ENCODE results near the gene LCAT.
"Not testable (repeated sequence)": the region's sequence is repeated elsewhere in the genome, so short reads cannot be mapped to it uniquely, and the experiment has no call there.

LCAT gene

DNA sequence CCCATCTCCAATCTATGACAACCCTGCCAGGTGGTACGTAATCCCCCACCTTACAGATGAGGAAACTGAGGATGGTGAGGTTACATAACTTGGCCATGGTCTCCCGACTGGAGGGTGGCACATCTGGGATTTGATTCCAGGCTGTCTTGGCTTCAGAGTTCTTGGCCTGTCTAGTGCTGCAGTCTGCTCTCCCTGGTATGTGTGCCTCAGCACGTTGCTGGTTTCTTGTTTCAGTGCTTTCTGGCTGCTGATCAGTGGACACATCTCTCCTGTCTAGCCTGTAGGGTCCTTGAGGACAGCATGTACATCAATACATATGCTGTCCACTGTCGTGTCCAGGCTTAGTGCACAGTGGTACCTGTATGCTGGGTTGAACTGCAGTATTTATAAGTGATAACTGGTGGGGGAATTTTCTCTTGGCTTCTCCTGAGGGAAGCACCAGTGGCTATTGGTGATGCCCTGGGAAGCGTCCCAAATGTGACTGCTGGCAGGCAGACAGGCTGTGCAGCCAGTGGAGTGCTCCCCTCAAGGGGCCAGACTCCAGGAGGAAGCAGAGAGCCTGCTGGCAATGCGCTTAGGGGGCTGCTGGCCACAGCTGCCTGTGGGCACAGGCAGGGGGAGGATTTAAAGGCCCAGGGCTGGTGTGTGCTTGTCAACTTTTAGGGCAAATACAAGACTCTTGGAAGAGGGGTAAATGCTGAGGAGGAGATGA is 26.6 kb downstream of the LCAT start:
- DNase-seq (ENCODE audit: low read depth, low spot score) = no peak
- H3K27ac ChIP-seq = no peak overlapping the region

DNA sequence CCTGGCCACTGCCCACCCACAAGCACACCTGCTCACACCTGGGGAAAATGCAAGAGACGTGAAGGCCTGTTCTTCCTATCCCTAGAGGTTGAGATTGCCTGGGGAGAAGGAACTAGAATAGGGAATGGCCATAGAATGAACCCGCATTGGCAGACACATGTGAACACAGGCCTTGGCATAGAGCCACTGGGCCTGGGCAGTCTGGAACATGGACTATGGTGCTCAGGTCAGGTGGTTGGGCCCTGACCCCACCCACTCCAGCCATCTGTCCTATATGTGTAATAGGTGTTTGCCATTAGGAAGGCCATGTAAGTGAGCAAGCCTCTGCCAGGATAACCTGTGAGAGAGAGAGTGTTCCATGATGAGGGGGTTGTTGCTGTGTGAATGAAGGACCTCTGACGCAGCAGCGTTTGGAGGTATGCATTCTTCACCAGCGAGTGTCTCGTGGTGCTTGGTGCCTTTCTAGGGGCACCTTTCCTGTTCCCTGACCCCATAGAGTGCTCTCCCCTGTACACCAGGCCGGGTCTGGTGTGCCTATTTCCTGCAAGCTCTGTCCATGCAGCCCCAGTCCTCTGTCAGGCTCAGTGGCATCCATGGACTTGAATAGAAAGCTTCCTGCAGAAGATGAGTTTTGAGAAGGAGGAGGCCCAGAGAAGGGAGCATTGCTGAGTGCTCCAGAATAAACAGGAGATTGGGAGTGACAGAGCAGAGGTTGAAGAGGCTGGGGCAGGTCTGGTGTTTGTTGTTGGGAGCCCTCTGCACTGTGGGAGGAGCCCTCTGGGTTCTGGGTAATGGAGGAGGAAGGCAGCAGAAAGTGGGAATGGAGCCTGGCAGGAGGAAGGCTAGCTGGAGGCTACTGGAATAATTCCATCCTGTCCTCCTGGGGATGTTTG is 27.8 kb downstream of the LCAT start:
- H3K27ac ChIP-seq = no peak overlapping the region
- DNase-seq (ENCODE audit: low read depth, low spot score) = no peak

DNA sequence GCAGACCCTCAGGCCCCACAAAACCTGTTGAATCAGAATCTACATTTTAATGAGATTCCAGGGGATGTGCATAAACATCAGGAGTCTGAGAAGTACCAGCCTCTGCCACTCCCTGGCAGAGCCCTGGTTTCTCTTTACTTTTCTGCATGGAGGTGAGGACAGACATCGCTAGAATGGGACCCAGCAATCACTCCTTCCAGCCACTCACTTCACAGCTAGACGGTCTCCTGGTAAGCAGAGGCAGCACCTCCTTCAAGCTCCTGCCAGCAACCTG is 28.5 kb downstream of the LCAT start:
- not testable (repeated sequence) for DNase-seq (ENCODE audit: low read depth, low spot score); H3K27ac ChIP-seq

DNA sequence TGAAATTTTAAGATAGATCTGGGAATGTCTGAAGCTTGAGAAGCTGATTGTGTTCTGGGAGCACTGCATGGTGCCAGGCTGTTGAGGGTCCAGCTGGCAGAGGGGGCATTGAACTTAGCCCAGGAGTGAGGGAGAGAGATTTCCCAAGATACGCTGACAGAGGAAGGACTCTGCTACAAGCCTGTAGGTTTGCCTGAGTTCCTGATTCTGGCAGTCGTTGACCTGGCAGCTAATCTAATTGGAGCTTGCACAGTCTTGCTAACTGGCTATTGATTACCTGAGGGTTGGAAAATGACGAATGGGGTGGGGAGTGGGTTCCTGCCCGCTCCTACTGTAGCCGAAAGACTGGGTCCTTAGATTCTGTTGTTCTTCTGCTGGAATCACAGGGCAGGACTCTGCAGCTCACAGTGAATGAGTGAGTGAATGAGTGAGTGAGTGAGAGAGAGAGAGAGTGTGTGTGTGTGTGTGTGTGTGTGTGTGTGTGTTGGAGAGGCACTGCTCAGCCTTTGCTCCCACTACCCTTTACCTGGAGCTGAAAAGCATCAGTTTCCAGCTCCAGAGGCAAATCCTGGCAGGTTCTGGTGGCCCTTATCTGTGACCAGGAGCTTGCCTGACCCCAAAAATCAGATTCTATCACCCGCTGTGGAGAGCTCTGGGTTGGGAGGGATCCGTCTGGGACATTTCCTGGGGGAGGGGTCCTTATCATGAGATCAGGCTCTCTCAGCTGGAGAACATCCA is 29.0 kb downstream of the LCAT start:
- H3K27ac ChIP-seq = no peak overlapping the region
- DNase-seq (ENCODE audit: low read depth, low spot score) = no peak

DNA sequence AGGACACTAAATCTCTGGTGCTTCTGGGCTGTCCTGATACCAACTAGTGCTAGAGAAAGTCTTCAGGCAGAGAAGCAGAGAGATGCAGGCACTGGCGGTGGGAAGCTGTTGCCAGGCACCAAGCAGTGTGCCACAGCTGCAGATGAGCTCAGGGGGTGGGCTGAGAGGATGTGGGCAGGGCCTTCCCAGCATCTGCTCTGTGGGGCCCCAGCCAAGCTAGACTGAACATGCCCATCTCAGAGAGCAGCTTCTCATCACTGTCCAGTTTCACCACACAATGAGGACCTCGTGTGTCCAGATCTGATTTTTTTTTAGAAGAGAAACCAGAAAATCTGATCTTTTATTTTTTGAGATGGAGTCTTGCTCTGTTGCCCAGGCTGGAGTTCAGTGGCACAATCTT is 33.8 kb downstream of the LCAT start:
- H3K27ac ChIP-seq = no peak overlapping the region

DNA sequence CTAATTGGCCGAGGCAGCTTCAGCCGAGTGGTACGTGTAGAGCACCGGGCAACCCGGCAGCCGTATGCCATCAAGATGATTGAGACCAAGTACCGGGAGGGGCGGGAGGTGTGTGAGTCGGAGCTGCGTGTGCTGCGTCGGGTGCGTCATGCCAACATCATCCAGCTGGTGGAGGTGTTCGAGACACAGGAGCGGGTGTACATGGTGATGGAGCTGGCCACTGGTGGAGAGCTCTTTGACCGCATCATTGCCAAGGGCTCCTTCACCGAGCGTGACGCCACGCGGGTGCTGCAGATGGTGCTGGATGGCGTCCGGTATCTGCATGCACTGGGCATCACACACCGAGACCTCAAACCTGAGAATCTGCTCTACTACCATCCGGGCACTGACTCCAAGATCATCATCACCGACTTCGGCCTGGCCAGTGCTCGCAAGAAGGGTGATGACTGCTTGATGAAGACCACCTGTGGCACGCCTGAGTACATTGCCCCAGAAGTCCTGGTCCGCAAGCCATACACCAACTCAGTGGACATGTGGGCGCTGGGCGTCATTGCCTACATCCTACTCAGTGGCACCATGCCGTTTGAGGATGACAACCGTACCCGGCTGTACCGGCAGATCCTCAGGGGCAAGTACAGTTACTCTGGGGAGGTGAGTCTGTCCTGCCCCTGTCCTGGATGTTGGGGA is 34.7 kb downstream of the LCAT start:
- no peak for DNase-seq (ENCODE audit: low read depth, low spot score)
- no peak overlapping the region for H3K27ac ChIP-seq

More for the DNA sequence above, 33.8 kb downstream of the LCAT start:
- no peak for DNase-seq (ENCODE audit: low read depth, low spot score)

DNA sequence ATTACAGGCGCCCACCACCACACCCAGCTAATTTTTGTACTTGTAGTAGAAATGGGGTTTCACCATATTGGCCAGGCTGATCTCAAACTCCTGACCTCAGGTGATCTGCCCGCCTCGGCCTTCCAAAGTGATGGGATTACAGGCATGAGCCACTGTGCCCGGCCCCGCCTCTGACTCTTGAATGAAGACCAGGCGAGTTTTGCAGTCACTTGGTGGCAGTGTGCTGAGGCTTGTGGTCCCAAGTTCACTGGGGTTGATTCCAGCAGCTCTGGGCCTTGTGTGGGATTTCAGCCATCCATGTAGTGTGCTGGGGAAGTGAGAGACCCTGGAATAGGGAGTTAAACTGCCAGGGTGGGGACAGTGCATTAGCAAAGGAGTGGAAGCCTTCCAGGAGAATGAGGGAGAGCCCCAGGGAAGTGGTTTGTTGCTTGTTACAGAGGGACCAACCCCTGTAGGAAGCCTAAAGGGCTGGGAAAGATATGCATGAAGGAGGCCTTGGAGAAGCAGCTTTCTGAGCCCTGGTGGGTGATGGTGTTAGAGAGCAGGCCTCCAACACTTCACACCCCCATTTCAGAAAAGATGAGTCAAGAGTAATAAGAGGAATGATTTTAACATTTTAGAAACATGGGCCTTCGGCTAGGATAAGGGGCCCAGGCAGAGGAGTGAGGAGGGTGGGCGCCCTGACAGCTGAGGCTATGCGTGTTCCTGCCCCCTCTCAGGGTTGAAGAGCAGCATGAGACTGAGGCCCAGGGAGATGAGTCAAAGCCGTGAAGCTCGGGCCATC is 36.3 kb downstream of the LCAT start:
- no peak overlapping the region for H3K27ac ChIP-seq
- no peak for DNase-seq (ENCODE audit: low read depth, low spot score)

DNA sequence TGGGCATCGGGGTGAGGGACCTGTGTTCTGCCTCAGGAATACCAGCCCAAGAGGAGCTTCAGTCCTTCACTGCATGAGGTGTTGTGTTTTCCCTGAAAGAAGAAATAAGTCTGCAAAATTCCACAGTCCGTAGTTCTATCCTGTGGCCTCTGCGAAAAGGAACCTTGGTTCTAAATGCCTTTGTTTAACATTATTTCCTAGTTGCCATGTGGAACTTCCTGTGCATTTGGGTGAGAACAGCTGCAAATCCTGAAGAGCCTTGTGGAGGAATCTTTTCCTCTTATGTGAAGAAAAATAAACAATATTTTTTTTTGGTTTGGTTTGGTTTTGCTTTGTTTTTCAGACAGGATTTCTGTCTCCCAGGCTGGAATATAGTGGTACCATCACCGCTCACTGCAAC is 41.1 kb downstream of the LCAT start:
- no peak for DNase-seq (ENCODE audit: low read depth, low spot score)
- H3K27ac ChIP-seq = no peak overlapping the region

DNA sequence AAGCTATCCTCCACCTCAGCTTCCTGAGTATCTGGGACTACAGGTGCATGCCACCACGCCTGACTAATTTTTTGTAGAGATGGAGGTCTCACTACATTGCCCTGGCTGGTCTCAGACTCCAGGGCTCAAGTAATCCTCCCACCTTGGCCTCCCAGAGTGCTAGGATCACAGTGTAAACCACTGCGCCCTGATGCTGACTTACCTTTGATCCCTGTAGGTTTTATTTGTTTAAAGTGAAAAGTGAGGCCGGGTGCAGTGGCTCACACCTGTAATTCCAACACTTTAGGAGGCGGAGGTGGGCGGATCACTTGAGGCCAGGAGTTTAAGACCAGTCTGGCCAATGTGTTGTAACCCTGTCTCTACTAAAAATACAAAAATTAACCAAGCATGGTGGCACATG is 42.2 kb downstream of the LCAT start:
- no peak overlapping the region for H3K27ac ChIP-seq
- no peak for DNase-seq (ENCODE audit: low read depth, low spot score)

DNA sequence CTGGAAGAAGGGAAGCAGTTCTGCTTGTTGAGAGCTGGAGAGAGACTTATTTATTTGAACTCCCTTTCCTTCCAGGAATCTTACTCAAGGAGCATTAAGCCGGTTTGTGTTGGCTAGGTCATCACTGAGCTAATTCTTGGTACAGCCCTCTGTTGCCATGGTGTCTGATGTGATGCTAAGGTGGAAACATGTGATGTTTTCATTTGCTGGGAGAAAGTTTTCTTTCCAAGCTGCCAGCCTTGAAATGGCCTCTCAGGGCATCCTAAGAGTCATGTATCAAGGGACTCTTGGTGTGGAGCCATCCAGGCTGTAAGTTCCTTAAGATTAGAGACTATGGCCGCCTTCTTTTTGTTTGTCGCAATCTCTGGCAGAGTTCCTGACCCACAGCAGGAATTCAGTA is 46.7 kb downstream of the LCAT start:
- no peak for DNase-seq (ENCODE audit: low read depth, low spot score)
- no peak overlapping the region for H3K27ac ChIP-seq

DNA sequence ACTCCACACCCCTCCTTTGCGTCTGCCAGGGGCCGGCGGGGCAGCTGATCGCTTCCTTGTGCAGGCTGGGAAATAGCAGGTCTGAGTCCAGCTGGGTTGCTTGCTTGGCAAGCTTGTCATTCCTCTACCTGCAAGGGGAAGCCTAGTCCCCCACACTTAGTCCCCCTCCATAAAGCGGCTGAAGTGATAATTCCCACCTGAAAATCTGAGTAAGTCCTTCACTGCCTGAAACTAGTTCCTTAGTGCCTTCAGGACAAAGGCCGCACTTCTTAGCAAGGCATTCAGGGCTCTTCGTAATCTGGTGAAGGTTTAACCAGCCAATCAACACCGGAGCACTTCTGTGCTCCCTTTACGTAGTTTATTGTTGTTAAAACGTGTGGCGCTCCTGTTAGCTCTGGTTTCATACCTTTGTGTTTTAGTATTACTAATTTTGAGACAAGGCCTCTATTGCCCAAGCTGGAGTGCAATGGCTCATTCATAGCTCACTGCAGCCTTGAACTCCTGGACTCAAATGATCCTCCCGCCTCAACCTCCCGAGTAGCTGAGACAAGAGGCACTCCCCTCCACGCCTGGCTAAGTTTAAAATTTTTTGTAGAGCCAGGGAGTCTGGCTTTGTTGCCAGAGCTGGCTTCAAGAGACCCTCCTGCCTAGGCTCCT is 50.0 kb downstream of the LCAT start:
- DNase-seq (ENCODE audit: low read depth, low spot score) = no peak
- H3K27ac ChIP-seq = peak overlapping the region; percentile 70

DNA sequence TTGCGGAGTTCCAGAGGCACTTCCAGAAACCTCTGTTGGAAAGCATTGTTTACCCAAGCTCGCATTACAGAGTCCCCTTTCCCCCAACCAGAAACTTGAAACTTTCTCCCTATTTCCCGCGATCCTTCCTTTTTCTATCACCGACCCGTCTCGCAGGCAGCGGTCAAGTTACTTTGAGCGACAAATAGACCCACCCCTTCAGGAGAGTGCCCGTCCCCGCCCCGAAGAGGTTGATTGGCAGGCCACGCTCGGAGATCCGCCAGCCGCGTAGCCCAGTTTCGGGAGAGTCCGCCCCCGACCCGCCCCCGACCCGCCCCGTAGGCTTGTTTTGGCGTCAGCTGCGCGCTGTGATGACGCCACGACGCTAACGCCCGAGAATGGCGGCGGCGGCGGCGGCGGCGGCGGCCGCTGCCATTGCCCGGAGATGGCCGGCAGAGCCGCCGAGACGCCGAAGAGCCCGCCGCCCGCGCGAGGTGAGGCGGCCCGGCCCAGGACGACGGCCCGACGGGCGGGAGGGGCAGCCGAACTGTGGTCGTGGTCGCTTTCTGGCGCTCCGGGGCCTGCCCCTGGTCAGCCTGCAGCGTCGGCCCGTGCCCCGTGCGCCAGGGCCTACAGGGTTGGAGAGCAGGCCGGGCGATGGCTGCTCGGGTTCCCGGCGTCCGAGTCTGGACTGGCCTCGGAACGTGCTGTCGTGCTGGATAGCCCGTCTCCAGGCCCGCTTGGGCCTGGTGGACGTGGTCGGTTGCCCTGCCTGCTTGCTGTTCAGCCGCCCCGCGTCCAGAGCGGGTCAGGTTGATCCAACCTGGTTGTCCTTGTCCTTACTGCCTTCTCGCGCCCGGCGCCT is 50.8 kb downstream of the LCAT start, which contains the start of gene PSKH1:
PSKH1 (plus strand) TSS at position 356 of the 844 bp plus-strand sequence. CDS start 15,496 bp downstream, outside the sequence.
- peak within 1 kb of the TSS; percentile 70 for H3K27ac ChIP-seq
- DNase-seq (ENCODE audit: low read depth, low spot score) = peak; percentile 61

DNA sequence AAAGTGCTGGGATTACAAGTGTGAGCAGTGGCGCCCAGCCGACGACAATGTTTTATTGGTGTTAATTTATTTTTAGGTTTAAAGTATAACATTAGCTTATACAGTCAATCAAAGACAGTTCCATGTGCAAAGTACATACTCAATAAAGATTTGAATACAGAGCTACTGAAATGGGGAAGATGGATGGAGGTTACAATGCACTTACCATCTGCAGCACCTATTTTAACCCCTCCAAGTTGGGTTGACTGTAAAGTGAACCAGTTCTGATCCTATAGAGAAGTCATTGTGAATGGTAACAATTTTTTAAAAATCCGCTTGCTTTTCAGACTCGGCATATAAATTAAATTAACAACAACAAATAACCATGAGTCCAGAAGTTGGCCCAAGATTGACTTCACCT is 51.5 kb downstream of the LCAT start:
- H3K27ac ChIP-seq = no peak overlapping the region

More for the DNA sequence above, 51.5 kb downstream of the LCAT start:
- DNase-seq (ENCODE audit: low read depth, low spot score) = no peak
